H9 (cell line): ENCODE measurements around the gene KIF1A. TPM values are rescaled to one million over a fixed set of nuclear protein-coding genes. Genes with fewer than 3 reads are reported as not detected.

ENCODE experiments used
- DNase-seq: peaks from one replicate; pipeline ENCODE4 v3.0.0-alpha.2; 2017
- H2AFZ ChIP-seq: one replicate; pipeline ENCODE4 v1.6.1; 2013; ENCODE audit warnings: mild to moderate bottlenecking, low read length, control low read depth, moderate library complexity
- H2AK5ac ChIP-seq: 2 replicates; pipeline ENCODE4 v1.6.1; 2013; ENCODE audit warnings: low read length, control low read depth, mixed read lengths; ENCODE audit not compliant: insufficient read length
- H2BK120ac ChIP-seq: one replicate; pipeline ENCODE4 v1.6.1; 2013; ENCODE audit warnings: low read depth, mild to moderate bottlenecking, low read length, control low read depth, inconsistent platforms; ENCODE audit not compliant: poor library complexity, severe bottlenecking
- H2BK12ac ChIP-seq: 2 replicates; pipeline ENCODE4 v1.6.1; 2013; ENCODE audit warnings: low read length, control low read depth, mixed read lengths, low read depth; ENCODE audit not compliant: insufficient read length
- H2BK15ac ChIP-seq: 2 replicates; pipeline ENCODE4 v1.6.1; 2013; ENCODE audit warnings: low read depth, low read length, control low read depth
- H2BK20ac ChIP-seq: one replicate; pipeline ENCODE4 v1.6.1; 2013; ENCODE audit warnings: low read depth, mild to moderate bottlenecking, low read length, control low read depth, inconsistent platforms; ENCODE audit not compliant: poor library complexity, severe bottlenecking
- H2BK5ac ChIP-seq: 2 replicates; pipeline ENCODE4 v1.6.1; 2013; ENCODE audit warnings: low read length, control low read depth, mixed read lengths; ENCODE audit not compliant: insufficient read length
- H3K14ac ChIP-seq: 2 replicates; pipeline ENCODE4 v1.6.1; 2013; ENCODE audit warnings: low read length, control low read depth; ENCODE audit not compliant: insufficient read depth
- H3K18ac ChIP-seq: 2 replicates; pipeline ENCODE4 v1.6.1; 2013; ENCODE audit warnings: low read depth, mild to moderate bottlenecking, mixed read lengths, low read length, control low read depth; ENCODE audit not compliant: insufficient read length
- H3K23ac ChIP-seq: 2 replicates; pipeline ENCODE4 v1.6.1; 2013; ENCODE audit warnings: low read length, control low read depth, mixed read lengths, low read depth; ENCODE audit not compliant: insufficient read length
- H3K23me2 ChIP-seq: 2 replicates; pipeline ENCODE4 v1.6.1; 2013; ENCODE audit warnings: low read depth, mild to moderate bottlenecking, mixed read lengths, low read length, control low read depth; ENCODE audit not compliant: insufficient read length, poor library complexity, severe bottlenecking
- H3K27ac ChIP-seq: 2 replicates; pipeline ENCODE4 v1.5.1; 2013; ENCODE audit warnings: low read length, control low read depth, mixed read lengths, low read depth; ENCODE audit not compliant: insufficient read length
- H3K27me3 ChIP-seq: 2 replicates; pipeline ENCODE4 v1.6.1; 2013; ENCODE audit warnings: low read length, control low read depth, inconsistent platforms; ENCODE audit not compliant: insufficient read depth
- H3K4ac ChIP-seq: 2 replicates; pipeline ENCODE4 v1.6.1; 2013; ENCODE audit warnings: low read depth, mild to moderate bottlenecking, control low read depth, inconsistent platforms, low read length, moderate library complexity
- H3K4me1 ChIP-seq: 2 replicates; pipeline ENCODE4 v1.6.1; 2013; ENCODE audit warnings: low read length, control low read depth, inconsistent platforms; ENCODE audit not compliant: insufficient read depth
- H3K4me2 ChIP-seq: 2 replicates; pipeline ENCODE4 v1.6.1; 2013; ENCODE audit warnings: low read length, control low read depth, mixed read lengths; ENCODE audit not compliant: insufficient read length, insufficient read depth
- H3K56ac ChIP-seq: 2 replicates; pipeline ENCODE4 v1.6.1; 2013; ENCODE audit warnings: low read depth, mild to moderate bottlenecking, mixed read lengths, low read length, control low read depth; ENCODE audit not compliant: insufficient read length
- H3K79me1 ChIP-seq: 2 replicates; pipeline ENCODE4 v1.6.1; 2013; ENCODE audit warnings: low read depth, mild to moderate bottlenecking, moderate library complexity, low read length, control low read depth, inconsistent platforms; ENCODE audit not compliant: insufficient read depth, poor library complexity, severe bottlenecking
- H3K79me2 ChIP-seq: 2 replicates; pipeline ENCODE4 v1.6.1; 2013; ENCODE audit warnings: low read length, control low read depth, inconsistent platforms; ENCODE audit not compliant: insufficient read depth
- H3K9ac ChIP-seq: 2 replicates; pipeline ENCODE4 v1.6.1; 2013; ENCODE audit warnings: low read length, control low read depth, mixed read lengths; ENCODE audit not compliant: insufficient read length; ENCODE audit errors: extremely low read depth
- H3K9me3 ChIP-seq: one replicate; pipeline ENCODE4 v1.6.1; 2013; ENCODE audit warnings: low read depth, low read length, inconsistent platforms; ENCODE audit not compliant: control insufficient read depth
- H3T11ph ChIP-seq: one replicate; pipeline ENCODE4 v1.6.1; 2013; ENCODE audit warnings: mild to moderate bottlenecking, low read length, control low read depth, inconsistent platforms
- H4K20me1 ChIP-seq: one replicate; pipeline ENCODE4 v1.6.1; 2013; ENCODE audit not compliant: control insufficient read depth, insufficient read length, insufficient read depth
- H4K5ac ChIP-seq: 2 replicates; pipeline ENCODE4 v1.6.1; 2013; ENCODE audit warnings: low read depth, mild to moderate bottlenecking, mixed read lengths, low read length, control low read depth; ENCODE audit not compliant: insufficient read length
- H4K8ac ChIP-seq: replicated peaks from 2 replicates; pipeline ENCODE4 v1.6.1; 2013; ENCODE audit warnings: low read length, control low read depth, mixed read lengths, low read depth; ENCODE audit not compliant: insufficient read length
- H4K91ac ChIP-seq: 2 replicates; pipeline ENCODE4 v1.6.1; 2013; ENCODE audit warnings: low read depth, mild to moderate bottlenecking, moderate library complexity, mixed read lengths, low read length, control low read depth; ENCODE audit not compliant: insufficient read length
- H3K27ac Mint-ChIP-seq, 3 experiments: 2 replicates in 2 of 3; 3 replicates in 1 of 3; pipeline ENCODE4 v1.8.0; 2020 to 2021; ENCODE audit warnings: mixed read lengths in 3 of 3, mild to moderate bottlenecking in 1 of 3, moderate library complexity in 1 of 3
- H3K27me3 Mint-ChIP-seq: 2 replicates; pipeline ENCODE4 v1.8.0; 2021; ENCODE audit warnings: low read depth, mild to moderate bottlenecking, moderate library complexity, mixed read lengths
- H3K36me3 Mint-ChIP-seq, 3 experiments: 2 replicates in 2 of 3; 3 replicates in 1 of 3; pipeline ENCODE4 v1.8.0; 2020 to 2021; ENCODE audit warnings: low read depth in 3 of 3, mixed read lengths in 3 of 3; ENCODE audit not compliant: insufficient read depth in 1 of 3
- H3K4me1 Mint-ChIP-seq, 2 experiments: 2 replicates each; pipeline ENCODE4 v1.8.0; 2020; ENCODE audit warnings: mixed read lengths in 2 of 2
- H3K4me3 Mint-ChIP-seq, 2 experiments: 2 replicates in 1 of 2; 3 replicates in 1 of 2; pipeline ENCODE4 v1.8.0; 2020 to 2021; ENCODE audit warnings: mild to moderate bottlenecking in 2 of 2, mixed read lengths in 2 of 2, moderate library complexity in 1 of 2
- H3K9me3 Mint-ChIP-seq, 2 experiments: 2 replicates in 1 of 2; 3 replicates in 1 of 2; pipeline ENCODE4 v1.8.0; 2020; ENCODE audit warnings: mild to moderate bottlenecking in 2 of 2, mixed read lengths in 2 of 2, moderate library complexity in 1 of 2
- CTCF ChIP-seq: fragments of 200-600 bp; sonication (generic); conservative IDR thresholded peaks from 3 replicates; pipeline ENCODE4 v1.8.0; 2021; ENCODE audit warnings: antibody characterized with exemption, mild to moderate bottlenecking
- WGBS: extraction: QIAGEN DNeasy Blood & Tissue Kit; methylation state at CpG from one replicate; pipeline ENCODE4 v1.1.7; 2013; ENCODE audit warnings: missing lambda C conversion rate, low lambda C conversion rate, mixed read lengths; ENCODE audit not compliant: insufficient read length; ENCODE audit errors: extremely low coverage; 5-methylcytosine and 5-hydroxymethylcytosine counted together
- total RNA-seq: library from RNA; stranded (reverse); gene quantifications from 2 replicates; pipeline ENCODE4 v1.2.1, GENCODE V29; 2021

KIF1A gene
- total RNA-seq, 1 experiment from 2014 or later: 204 TPM

GRCh38 chr2:240785424-240786335 lies 34.3 kb downstream of the KIF1A start:
- Histone ChIP-seq H2BK20ac (no peak overlapping the region), H3K23ac (no peak overlapping the region), H2AFZ (no peak overlapping the region), H3K9me3 (no peaks in the 10 kb centered on the region), H2BK5ac (no peak overlapping the region), H3K79me1 (peaks cover 8% of the 10 kb centered on the region), H3K14ac (no peak overlapping the region), H3K27ac (no peak overlapping the region), H3K27me3 (no peaks in the 10 kb centered on the region), H2BK120ac (no peak overlapping the region), H4K8ac (no peak overlapping the region), H4K5ac (no peak overlapping the region), H4K20me1 (no peaks in the 10 kb centered on the region), H3K56ac (no peak overlapping the region), H3K4me1 (no peaks in the 10 kb centered on the region), H3K23me2 (no peaks in the 10 kb centered on the region), H2AK5ac (no peak overlapping the region), H3T11ph (no peak overlapping the region), H2BK12ac (no peak overlapping the region), H3K9ac (no peak overlapping the region), H2BK15ac (no peak overlapping the region), H3K4ac (no peak overlapping the region), H3K4me2 (no peak overlapping the region), H4K91ac (no peak overlapping the region), H3K79me2 (peaks cover 2% of the 10 kb centered on the region; the same call in 1 of the 2 replicates), H3K18ac (no peak overlapping the region)
- no peaks in the 10 kb centered on the region for H3K4me1 Mint-ChIP-seq
- no CpG with 5 or more reads among the region's 25 CpGs for WGBS
- H3K9me3 Mint-ChIP-seq: no peaks in the 10 kb centered on the region
- H3K27me3 Mint-ChIP-seq: no peaks in the 10 kb centered on the region
- DNase-seq: no peak
- H3K4me3 Mint-ChIP-seq: no peak overlapping the region
- H3K36me3 Mint-ChIP-seq: peaks cover 12 to 55% (median 55%) of the 10 kb centered on the region in 3 experiments
- H3K27ac Mint-ChIP-seq: no peak overlapping the region
- TF ChIP-seq CTCF: no peak
